Heart left ventricle (tissue), 13 donors: ENCODE measurements around the gene LYSMD1.

Experiments
- CTCF ChIP-seq, 12 donors: fragments of 200-600 bp; sonication (generic) in 4 of 12; IDR thresholded peaks; one replicate each; pipeline versions ENCODE4 v1.5.0 to v1.8.0; 2018 to 2022; ENCODE audit warnings: antibody characterized with exemption in 12 of 12, mild to moderate bottlenecking in 5 of 12
- POLR2A ChIP-seq, 2 donors: fragments of 450-650 bp; IDR thresholded peaks; one replicate each; pipeline ENCODE4 v1.6.1; 2017; ENCODE audit warnings: antibody characterized with exemption in 2 of 2, mild to moderate bottlenecking in 2 of 2, moderate library complexity in 2 of 2
- donor health status: ischemic (EF 13 %, LVEDD 7.1; RV severe dilation, severe dysfunction).
- donor health status: DM: no; HTN: yes; CAD: no.
- donor health status: DM: no; HTN: no; CAD: no.
- donor health status: ischemic (EF 25% LVEDD 6.9; RV normal size, moderate dysfunction).
- donor health status: ischemic (EF 25% LVEDD 5.7; RV mildly dilated, moderate dysfunction).
- donor health status: ischemic (EF 35%, LVEDD 5.7; RV mildly dilated, moderate dysfunction).
- donor health status: nonischemic (EF 11% LVEDD 7.7; RV severe dilation, severe dysfunction).
- donor health status: DM: yes; HTN: yes; CAD: no.
- donor health status: PGD.
- donor health status: ischemic (EF 29% LVEDD 5.4; RV normal size, mild dysfunction).
- donor health status: nonischemic (EF 23%, LVEDD 6.1; RV moderate dilation, normal function).

GRCh38 chr1:151134396-151134795 lies 31.3 kb downstream of the LYSMD1 start:
- TF ChIP-seq CTCF (IDR thresholded peaks at IDR 0.05) = no peak
- TF ChIP-seq POLR2A (IDR thresholded peaks at IDR 0.05) = no peak
